Loucy (cell line): ENCODE data around the gene SLC30A2.
A peak's percentile ranks its signal among the peaks of the same experiment; 100 is the strongest.

Source experiments
- H2AFZ ChIP-seq: fragments of 200-600 bp; sonication (generic); 2 replicates; pipeline ENCODE4 v1.6.0; 2016; ENCODE audit warnings: antibody characterized with exemption, mild to moderate bottlenecking, low read length, moderate library complexity
- H3F3A ChIP-seq: fragments of 200-600 bp; 2 replicates; pipeline ENCODE4 v1.6.0; 2016; ENCODE audit warnings: antibody characterized with exemption, low read depth, mild to moderate bottlenecking
- H3K27me3 ChIP-seq: fragments of 200-600 bp; sonication (generic); 2 replicates; pipeline ENCODE4 v1.6.1; 2014; ENCODE audit warnings: low read length, mild to moderate bottlenecking; ENCODE audit not compliant: insufficient read depth, poor library complexity, severe bottlenecking
- H3K36me3 ChIP-seq: fragments of 200-600 bp; sonication (generic); 2 replicates; pipeline ENCODE4 v1.6.1; 2016; ENCODE audit warnings: low read length; ENCODE audit not compliant: insufficient read depth
- H3K4me1 ChIP-seq: fragments of 200-600 bp; sonication (generic); 2 replicates; pipeline ENCODE4 v1.5.1; 2014; ENCODE audit warnings: low read length, mild to moderate bottlenecking; ENCODE audit not compliant: insufficient read depth, poor library complexity, severe bottlenecking
- H3K4me2 ChIP-seq: fragments of 200-600 bp; sonication (generic); 2 replicates; pipeline ENCODE4 v1.6.0; 2014; ENCODE audit warnings: antibody characterized with exemption, low read length, low read depth, mild to moderate bottlenecking; ENCODE audit not compliant: poor library complexity, severe bottlenecking
- H3K4me3 ChIP-seq: fragments of 200-600 bp; sonication (generic); 2 replicates; pipeline ENCODE4 v1.5.1; 2014; ENCODE audit warnings: low read length, mild to moderate bottlenecking, mixed read lengths; ENCODE audit not compliant: poor library complexity, severe bottlenecking
- H3K79me2 ChIP-seq: fragments of 200-600 bp; sonication (generic); 2 replicates; pipeline ENCODE4 v1.6.1; 2014; ENCODE audit warnings: low read length; ENCODE audit not compliant: insufficient read depth
- H3K9ac ChIP-seq: fragments of 200-600 bp; sonication (generic); 2 replicates; pipeline ENCODE4 v1.6.0; 2014; ENCODE audit warnings: mild to moderate bottlenecking, low read depth, low read length, moderate library complexity; ENCODE audit not compliant: poor library complexity, severe bottlenecking
- H3K9me2 ChIP-seq: fragments of 200-600 bp; sonication (generic); replicated peaks from 2 replicates; pipeline ENCODE4 v1.6.1; 2016; ENCODE audit warnings: low read depth, low read length, mixed read lengths
- H3K9me3 ChIP-seq: fragments of 200-600 bp; sonication (generic); 2 replicates; pipeline ENCODE4 v1.6.1; 2014; ENCODE audit warnings: mild to moderate bottlenecking, antibody characterized with exemption, low read length, low read depth; ENCODE audit not compliant: insufficient read depth
- H4K20me1 ChIP-seq: fragments of 200-600 bp; sonication (generic); 2 replicates; pipeline ENCODE4 v1.6.0; 2014; ENCODE audit warnings: antibody characterized with exemption, low read length, mild to moderate bottlenecking; ENCODE audit not compliant: insufficient read depth, poor library complexity, severe bottlenecking
- EZH2phosphoT487 ChIP-seq: fragments of 200-600 bp; IDR thresholded peaks from 2 replicates; pipeline ENCODE4 v1.6.1; 2018; ENCODE audit warnings: antibody characterized with exemption, mild to moderate bottlenecking, moderate library complexity, borderline replicate concordance
- TF ChIP-seq, protein P1 (sequence below): fragments of 200-600 bp; sonication (generic); conservative IDR thresholded peaks from 2 replicates; pipeline ENCODE4 v1.5.1; 2014; ENCODE audit warnings: mild to moderate bottlenecking, antibody characterized with exemption, low read length

SLC30A2 gene

GRCh38 chr1:26031196-26031595 lies 14.7 kb downstream of the SLC30A2 start:
- H3F3A ChIP-seq: no peaks in the 10 kb centered on the region
- no peaks in the 10 kb centered on the region for H3K9me2 ChIP-seq
- H3K9me3 ChIP-seq: no peaks in the 10 kb centered on the region
- H3K4me2 ChIP-seq: no peak overlapping the region
- H3K4me1 ChIP-seq: peaks cover 34% of the 10 kb centered on the region
- no peak overlapping the region for H3K4me3 ChIP-seq
- no peaks in the 10 kb centered on the region for H4K20me1 ChIP-seq
- TF ChIP-seq EZH2phosphoT487: no peak
- TF ChIP-seq, protein P1, sequence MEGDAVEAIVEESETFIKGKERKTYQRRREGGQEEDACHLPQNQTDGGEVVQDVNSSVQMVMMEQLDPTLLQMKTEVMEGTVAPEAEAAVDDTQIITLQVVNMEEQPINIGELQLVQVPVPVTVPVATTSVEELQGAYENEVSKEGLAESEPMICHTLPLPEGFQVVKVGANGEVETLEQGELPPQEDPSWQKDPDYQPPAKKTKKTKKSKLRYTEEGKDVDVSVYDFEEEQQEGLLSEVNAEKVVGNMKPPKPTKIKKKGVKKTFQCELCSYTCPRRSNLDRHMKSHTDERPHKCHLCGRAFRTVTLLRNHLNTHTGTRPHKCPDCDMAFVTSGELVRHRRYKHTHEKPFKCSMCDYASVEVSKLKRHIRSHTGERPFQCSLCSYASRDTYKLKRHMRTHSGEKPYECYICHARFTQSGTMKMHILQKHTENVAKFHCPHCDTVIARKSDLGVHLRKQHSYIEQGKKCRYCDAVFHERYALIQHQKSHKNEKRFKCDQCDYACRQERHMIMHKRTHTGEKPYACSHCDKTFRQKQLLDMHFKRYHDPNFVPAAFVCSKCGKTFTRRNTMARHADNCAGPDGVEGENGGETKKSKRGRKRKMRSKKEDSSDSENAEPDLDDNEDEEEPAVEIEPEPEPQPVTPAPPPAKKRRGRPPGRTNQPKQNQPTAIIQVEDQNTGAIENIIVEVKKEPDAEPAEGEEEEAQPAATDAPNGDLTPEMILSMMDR: no peak
- H2AFZ ChIP-seq: no peak overlapping the region
- H3K79me2 ChIP-seq: no peaks in the 10 kb centered on the region
- H3K36me3 ChIP-seq: no peaks in the 10 kb centered on the region
- no peak overlapping the region for H3K9ac ChIP-seq
- H3K27me3 ChIP-seq: peaks cover 8% of the 10 kb centered on the region

DNA sequence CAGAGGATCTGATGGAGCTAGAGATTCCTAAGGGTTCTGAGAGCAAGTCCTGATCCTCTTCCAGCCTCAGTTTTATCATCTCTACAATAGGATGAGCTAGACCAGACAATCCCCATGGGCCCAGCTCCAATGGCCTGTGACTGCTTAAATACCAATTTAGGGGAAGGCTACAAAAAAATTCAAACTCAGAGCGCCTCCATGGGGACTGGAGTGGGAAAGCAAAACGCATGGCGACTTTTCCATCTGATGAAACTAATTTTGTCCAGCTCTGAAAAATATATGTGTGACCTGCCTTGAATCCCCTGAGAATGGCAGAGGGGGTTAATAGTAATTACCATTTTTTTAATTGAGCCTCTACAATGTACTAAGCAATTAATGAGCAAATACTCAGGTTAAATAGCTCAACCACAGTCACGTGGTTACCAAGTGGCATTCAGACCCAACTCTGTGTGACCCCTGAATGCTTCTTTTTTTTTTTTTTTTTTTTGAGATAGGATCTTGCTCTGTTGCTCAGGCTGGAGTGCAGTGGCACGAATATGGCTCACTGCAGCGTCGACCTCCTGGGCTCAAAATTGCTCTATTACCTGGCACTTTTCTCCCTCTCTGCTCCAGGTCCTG lies 15.9 kb downstream of the SLC30A2 start:
- H3F3A ChIP-seq: no peaks in the 10 kb centered on the region
- no peak for TF ChIP-seq EZH2phosphoT487
- TF ChIP-seq, protein P1: peak; percentile 57
- H3K9ac ChIP-seq: no peak overlapping the region
- H4K20me1 ChIP-seq: no peaks in the 10 kb centered on the region
- H3K4me3 ChIP-seq: no peak overlapping the region
- H3K36me3 ChIP-seq: no peaks in the 10 kb centered on the region
- no peaks in the 10 kb centered on the region for H3K79me2 ChIP-seq
- H2AFZ ChIP-seq: no peak overlapping the region
- peaks cover 27% of the 10 kb centered on the region for H3K4me1 ChIP-seq
- H3K9me3 ChIP-seq: no peaks in the 10 kb centered on the region
- no peak overlapping the region for H3K4me2 ChIP-seq
- peaks cover 8% of the 10 kb centered on the region for H3K27me3 ChIP-seq
- no peaks in the 10 kb centered on the region for H3K9me2 ChIP-seq

DNA sequence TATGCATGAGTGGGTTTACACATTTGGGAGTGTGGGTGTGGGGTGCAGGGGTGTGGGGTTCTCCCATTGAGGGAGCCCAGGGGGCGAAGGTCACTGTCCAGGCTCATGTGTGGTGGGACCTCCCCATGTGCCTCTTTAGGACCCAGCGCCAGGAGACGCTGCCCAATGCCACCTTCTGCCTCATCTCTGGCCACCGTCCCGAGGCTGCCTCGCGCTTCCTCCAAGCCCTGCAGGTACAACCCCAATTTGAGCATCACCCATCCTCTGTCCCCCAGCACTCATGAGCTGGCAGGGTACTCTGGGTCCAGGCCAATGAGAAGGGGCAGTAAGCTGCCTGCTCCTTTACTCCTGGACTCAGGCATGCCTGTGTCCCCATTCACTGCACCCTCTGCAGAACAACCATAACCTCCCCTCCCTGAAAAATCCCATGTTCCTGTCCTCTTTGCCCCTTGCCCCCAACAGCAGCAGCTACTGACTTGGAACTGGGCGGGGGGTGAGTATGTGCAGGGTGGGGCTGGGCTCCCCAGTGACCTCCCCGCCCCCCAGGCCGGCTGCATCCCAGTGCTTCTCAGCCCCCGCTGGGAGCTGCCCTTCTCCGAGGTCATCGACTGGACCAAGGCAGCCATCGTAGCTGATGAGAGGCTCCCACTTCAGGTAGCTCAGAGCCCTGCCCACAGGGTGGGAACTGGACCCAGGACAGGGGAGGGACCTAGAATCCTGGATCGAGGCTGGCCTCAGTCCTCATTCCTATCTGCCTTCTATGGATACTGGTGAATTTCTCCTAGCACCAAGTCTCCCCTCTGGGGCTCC lies 16.7 kb downstream of the SLC30A2 start:
- Histone ChIP-seq H3K4me2 (peak overlapping the region; percentile 9), H2AFZ (no peak overlapping the region), H3K27me3 (peaks cover under 1% of the 10 kb centered on the region), H3K9me2 (no peaks in the 10 kb centered on the region), H3K36me3 (no peaks in the 10 kb centered on the region), H3K4me1 (peaks cover 23% of the 10 kb centered on the region), H3K9ac (no peak overlapping the region), H3K4me3 (no peak overlapping the region), H3F3A (no peaks in the 10 kb centered on the region), H3K9me3 (no peaks in the 10 kb centered on the region), H4K20me1 (no peaks in the 10 kb centered on the region), H3K79me2 (no peaks in the 10 kb centered on the region)
- TF ChIP-seq EZH2phosphoT487: no peak
- TF ChIP-seq, protein P1: no peak
